ENCODE measurements around the gene BARD1. TPM values are rescaled to one million over a fixed set of nuclear protein-coding genes. Genes with fewer than 3 reads are reported as not detected.
"Not testable (repeated sequence)": the region's sequence is repeated elsewhere in the genome, so short reads cannot be mapped to it uniquely, and the experiment has no call there.

The BARD1 gene
- total RNA-seq, 1 donor from 2014 or later, result 27.8 TPM

DNA sequence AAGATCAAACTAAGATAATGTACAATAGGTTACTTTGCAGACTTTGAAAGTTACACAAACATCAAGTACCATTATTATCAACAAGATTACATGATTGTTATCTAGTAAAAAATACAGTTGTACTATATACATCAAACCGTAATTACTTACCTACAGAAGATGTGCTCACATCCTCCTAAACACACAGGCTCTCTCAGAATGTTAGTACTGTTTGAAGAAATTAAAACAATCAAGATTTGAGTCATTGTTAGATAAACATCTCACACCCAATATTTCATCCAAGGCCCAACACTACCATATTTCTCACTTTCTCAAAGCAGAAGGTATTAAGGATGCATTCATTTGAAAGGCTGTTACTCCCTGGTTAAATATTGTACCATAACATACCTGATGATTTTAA is 12.6 kb downstream of the BARD1 start:
- H3K36me3 Mint-ChIP-seq (ENCODE audit: insufficient read depth), result peaks cover 17% of the 10 kb centered on the region
- no peaks in the 10 kb centered on the region for H3K27me3 Mint-ChIP-seq
- H3K4me3 Mint-ChIP-seq (ENCODE audit: low read depth), result no peak overlapping the region
- no peak for DNase-seq (ENCODE audit: low spot score, unreplicated experiment)
- TF ChIP-seq, protein P1, sequence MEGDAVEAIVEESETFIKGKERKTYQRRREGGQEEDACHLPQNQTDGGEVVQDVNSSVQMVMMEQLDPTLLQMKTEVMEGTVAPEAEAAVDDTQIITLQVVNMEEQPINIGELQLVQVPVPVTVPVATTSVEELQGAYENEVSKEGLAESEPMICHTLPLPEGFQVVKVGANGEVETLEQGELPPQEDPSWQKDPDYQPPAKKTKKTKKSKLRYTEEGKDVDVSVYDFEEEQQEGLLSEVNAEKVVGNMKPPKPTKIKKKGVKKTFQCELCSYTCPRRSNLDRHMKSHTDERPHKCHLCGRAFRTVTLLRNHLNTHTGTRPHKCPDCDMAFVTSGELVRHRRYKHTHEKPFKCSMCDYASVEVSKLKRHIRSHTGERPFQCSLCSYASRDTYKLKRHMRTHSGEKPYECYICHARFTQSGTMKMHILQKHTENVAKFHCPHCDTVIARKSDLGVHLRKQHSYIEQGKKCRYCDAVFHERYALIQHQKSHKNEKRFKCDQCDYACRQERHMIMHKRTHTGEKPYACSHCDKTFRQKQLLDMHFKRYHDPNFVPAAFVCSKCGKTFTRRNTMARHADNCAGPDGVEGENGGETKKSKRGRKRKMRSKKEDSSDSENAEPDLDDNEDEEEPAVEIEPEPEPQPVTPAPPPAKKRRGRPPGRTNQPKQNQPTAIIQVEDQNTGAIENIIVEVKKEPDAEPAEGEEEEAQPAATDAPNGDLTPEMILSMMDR (IDR thresholded peaks at IDR 0.05; ENCODE audit: unreplicated experiment), result no peak
- peaks cover 7% of the 10 kb centered on the region for H3K9me3 Mint-ChIP-seq (ENCODE audit: low read depth)
- peaks cover 24% of the 10 kb centered on the region for H3K4me1 Mint-ChIP-seq (ENCODE audit: low read depth)
- no peak overlapping the region for H3K27ac Mint-ChIP-seq

- DNase-seq (ENCODE audit: low spot score, unreplicated experiment); H3K4me1 Mint-ChIP-seq (ENCODE audit: low read depth); H3K4me3 Mint-ChIP-seq (ENCODE audit: low read depth); H3K27me3 Mint-ChIP-seq; H3K27ac Mint-ChIP-seq: not testable (repeated sequence)
- Mint-ChIP-seq H3K36me3 (ENCODE audit: insufficient read depth) (peaks cover 53% of the 10 kb centered on the region), H3K9me3 (ENCODE audit: low read depth) (peaks cover 17% of the 10 kb centered on the region)
These were observed 26.3 kb downstream of the BARD1 start for GRCh38 chr2:214783181-214783580.

- no peak for DNase-seq (ENCODE audit: low spot score, unreplicated experiment)
- Mint-ChIP-seq H3K36me3 (ENCODE audit: insufficient read depth) (peaks cover 53% of the 10 kb centered on the region), H3K4me3 (ENCODE audit: low read depth) (no peak overlapping the region), H3K27ac (no peak overlapping the region), H3K4me1 (ENCODE audit: low read depth) (no peaks in the 10 kb centered on the region), H3K9me3 (ENCODE audit: low read depth) (peaks cover 17% of the 10 kb centered on the region), H3K27me3 (no peaks in the 10 kb centered on the region)
- TF ChIP-seq, protein P1 (IDR thresholded peaks at IDR 0.05; ENCODE audit: unreplicated experiment), result no peak
These were observed 26.8 kb downstream of the BARD1 start for GRCh38 chr2:214782671-214783070.

GRCh38 chr2:214781226-214781625 is 28.3 kb downstream of the BARD1 start:
- H3K9me3 Mint-ChIP-seq (ENCODE audit: low read depth), result peaks cover 17% of the 10 kb centered on the region
- no peaks in the 10 kb centered on the region for H3K27me3 Mint-ChIP-seq
- H3K36me3 Mint-ChIP-seq (ENCODE audit: insufficient read depth), result peaks cover 57% of the 10 kb centered on the region
- DNase-seq (ENCODE audit: low spot score, unreplicated experiment), result no peak
- TF ChIP-seq, protein P1 (IDR thresholded peaks at IDR 0.05; ENCODE audit: unreplicated experiment), result no peak
- no peak overlapping the region for H3K4me3 Mint-ChIP-seq (ENCODE audit: low read depth)
- H3K27ac Mint-ChIP-seq, result no peak overlapping the region
- H3K4me1 Mint-ChIP-seq (ENCODE audit: low read depth), result no peaks in the 10 kb centered on the region

DNA sequence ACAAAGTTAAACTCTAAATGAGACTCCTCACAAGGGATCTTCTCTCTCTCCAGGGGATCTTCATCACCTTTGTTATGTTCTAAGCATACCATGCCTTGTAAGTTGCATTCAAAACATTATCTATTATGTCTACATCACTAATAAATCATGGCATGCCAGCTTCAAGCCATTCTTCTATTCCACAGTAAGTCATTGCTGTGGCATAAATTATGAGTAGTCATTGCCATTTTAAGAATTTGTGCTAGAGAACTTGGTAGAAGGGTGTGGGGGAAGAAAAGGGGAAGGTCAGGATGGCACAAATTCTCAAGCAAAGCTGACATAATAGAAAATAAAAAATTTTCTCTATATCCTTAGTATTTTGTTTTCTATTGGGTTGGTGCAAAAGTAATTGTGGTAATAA is 33.5 kb downstream of the BARD1 start:
- H3K4me1 Mint-ChIP-seq (ENCODE audit: low read depth), result no peaks in the 10 kb centered on the region
- H3K36me3 Mint-ChIP-seq (ENCODE audit: insufficient read depth), result peaks cover 40% of the 10 kb centered on the region
- H3K4me3 Mint-ChIP-seq (ENCODE audit: low read depth), result no peak overlapping the region
- peaks cover 3% of the 10 kb centered on the region for H3K9me3 Mint-ChIP-seq (ENCODE audit: low read depth)
- no peak overlapping the region for H3K27ac Mint-ChIP-seq
- no peak for DNase-seq (ENCODE audit: low spot score, unreplicated experiment)
- no peaks in the 10 kb centered on the region for H3K27me3 Mint-ChIP-seq
- TF ChIP-seq, protein P1 (IDR thresholded peaks at IDR 0.05; ENCODE audit: unreplicated experiment), result no peak

DNA sequence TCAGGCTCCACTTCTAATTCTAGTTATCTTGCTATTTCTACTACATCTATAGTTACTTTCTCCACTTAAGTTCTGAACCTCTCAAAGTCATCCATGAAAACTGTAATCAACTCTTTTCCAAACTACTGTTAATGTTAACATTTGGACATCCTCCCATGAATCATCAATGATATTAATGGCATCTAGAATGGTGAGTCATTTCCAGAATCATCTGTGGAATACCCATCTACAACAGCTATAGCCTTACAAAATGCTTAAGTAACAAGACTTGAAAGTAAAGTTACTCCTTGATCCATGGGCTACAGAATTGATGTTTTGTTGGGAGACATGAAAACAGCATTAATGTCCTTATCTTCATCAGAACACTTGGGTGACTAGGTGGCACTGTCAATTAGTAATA is 35.4 kb downstream of the BARD1 start:
- H3K4me3 Mint-ChIP-seq (ENCODE audit: low read depth), result no peak overlapping the region
- DNase-seq (ENCODE audit: low spot score, unreplicated experiment), result no peak

More for the DNA sequence above, 35.4 kb downstream of the BARD1 start:
- Mint-ChIP-seq H3K9me3 (ENCODE audit: low read depth) (peaks cover 3% of the 10 kb centered on the region), H3K36me3 (ENCODE audit: insufficient read depth) (peaks cover 27% of the 10 kb centered on the region), H3K4me1 (ENCODE audit: low read depth) (no peaks in the 10 kb centered on the region), H3K27ac (no peak overlapping the region), H3K27me3 (no peaks in the 10 kb centered on the region)
- TF ChIP-seq, protein P1 (IDR thresholded peaks at IDR 0.05; ENCODE audit: unreplicated experiment), result no peak

Data from progenitor cell of endocrine pancreas (in vitro differentiated cells).